SU-DHL-6 (cell line): ENCODE measurements around the gene SLC5A10.

ENCODE experiments used
- CTCF ChIP-seq: fragments of 200-600 bp; sonication (generic); IDR thresholded peaks from one replicate; pipeline ENCODE4 v1.5.1; 2017; ENCODE audit warnings: antibody characterized with exemption, mild to moderate bottlenecking, low read length, moderate library complexity; ENCODE audit not compliant: insufficient read depth, poor library complexity, severe bottlenecking
- EZH2phosphoT487 ChIP-seq: fragments of 200-600 bp; sonication (generic), shearing (Covaris generic); conservative IDR thresholded peaks from 2 replicates; pipeline ENCODE4 v1.6.1; 2018; ENCODE audit warnings: mild to moderate bottlenecking, antibody characterized with exemption, low read length, moderate library complexity, mixed read lengths

GRCh38 chr17:18985475-18985874 is 33.5 kb downstream of the SLC5A10 start:
- TF ChIP-seq CTCF, result no peak
- TF ChIP-seq EZH2phosphoT487, result no peak
